GM23338 (cell line): ENCODE measurements around the gene FNDC3B. TPM values are rescaled to one million over a fixed set of nuclear protein-coding genes. Genes with fewer than 3 reads are reported as not detected.

Source experiments
- ATAC-seq: fragments of 200-7000 bp; cut with Tn5 transposase; 3 replicates; pipeline ENCODE4 v1.9.1; 2020
- DNase-seq: peaks from one replicate; pipeline ENCODE4 v3.0.0-alpha.2; 2015; ENCODE audit warnings: low spot score
- H2AFZ ChIP-seq: fragments of 200-600 bp; sonication (generic); 2 replicates; pipeline ENCODE4 v1.8.0; 2016; ENCODE audit warnings: antibody characterized with exemption, mild to moderate bottlenecking, moderate library complexity
- H3F3A ChIP-seq: fragments of 200-600 bp; sonication (generic); replicated peaks from 2 replicates; pipeline ENCODE4 v1.8.0; 2017; ENCODE audit warnings: antibody characterized with exemption, mixed run types, low read depth
- H3K27ac ChIP-seq: fragments of 200-600 bp; sonication (generic); 2 replicates; pipeline ENCODE4 v1.6.1; 2016; ENCODE audit warnings: low read depth
- H3K27me3 ChIP-seq: fragments of 200-600 bp; sonication (generic); 2 replicates; pipeline ENCODE4 v1.8.0; 2016; ENCODE audit warnings: mild to moderate bottlenecking, mixed run types, moderate library complexity; ENCODE audit not compliant: insufficient read depth
- H3K36me3 ChIP-seq: fragments of 200-600 bp; sonication (generic); 2 replicates; pipeline ENCODE4 v1.8.0; 2016; ENCODE audit warnings: mild to moderate bottlenecking; ENCODE audit not compliant: insufficient read depth
- H3K4me1 ChIP-seq: fragments of 200-600 bp; sonication (generic); 2 replicates; pipeline ENCODE4 v1.8.0; 2016; ENCODE audit warnings: mild to moderate bottlenecking, moderate library complexity; ENCODE audit not compliant: insufficient read depth
- H3K4me2 ChIP-seq: fragments of 200-600 bp; sonication (generic); 2 replicates; pipeline ENCODE4 v1.7.1; 2017; ENCODE audit warnings: mixed run types
- H3K4me3 ChIP-seq: fragments of 200-600 bp; sonication (generic); 2 replicates; pipeline ENCODE4 v1.6.1; 2016; ENCODE audit warnings: mixed run types
- H3K79me2 ChIP-seq: fragments of 200-600 bp; sonication (generic); replicated peaks from 2 replicates; pipeline ENCODE4 v1.8.0; 2017; ENCODE audit warnings: mild to moderate bottlenecking; ENCODE audit not compliant: insufficient read depth
- H3K9me2 ChIP-seq: fragments of 200-600 bp; sonication (generic); 2 replicates; pipeline ENCODE4 v1.8.0; 2017; ENCODE audit not compliant: insufficient read depth
- H4K20me1 ChIP-seq: fragments of 200-600 bp; sonication (generic); replicated peaks from 2 replicates; pipeline ENCODE4 v1.8.0; 2017; ENCODE audit warnings: mild to moderate bottlenecking; ENCODE audit not compliant: insufficient read depth
- H3K27ac Mint-ChIP-seq: 2 replicates; pipeline ENCODE4 v1.8.0; 2020; ENCODE audit warnings: inconsistent platforms, mild to moderate bottlenecking, moderate library complexity, mixed read lengths
- H3K27me3 Mint-ChIP-seq: 3 replicates; pipeline ENCODE4 v1.8.0; 2022; ENCODE audit warnings: low read depth, mild to moderate bottlenecking, moderate library complexity, mixed read lengths, inconsistent platforms; ENCODE audit not compliant: insufficient read depth, poor library complexity
- H3K36me3 Mint-ChIP-seq: 3 replicates; pipeline ENCODE4 v1.8.0; 2021; ENCODE audit warnings: low read depth, mild to moderate bottlenecking, inconsistent platforms, moderate library complexity, mixed read lengths
- H3K4me1 Mint-ChIP-seq: 3 replicates; pipeline ENCODE4 v1.8.0; 2020; ENCODE audit warnings: mild to moderate bottlenecking, inconsistent platforms, mixed read lengths
- H3K4me3 Mint-ChIP-seq: 3 replicates; pipeline ENCODE4 v1.8.0; 2021; ENCODE audit warnings: moderate library complexity, mild to moderate bottlenecking, inconsistent platforms, mixed read lengths
- H3K9me3 Mint-ChIP-seq: 3 replicates; pipeline ENCODE4 v1.8.0; 2020; ENCODE audit warnings: moderate library complexity, mild to moderate bottlenecking, inconsistent platforms, mixed read lengths
- CREB1 ChIP-seq: fragments of 250-450 bp; sonication (Bioruptor Pico); IDR thresholded peaks from 2 replicates; pipeline ENCODE4 v1.5.0; 2020; ENCODE audit warnings: low read depth, mild to moderate bottlenecking, moderate library complexity
- EZH2 ChIP-seq: fragments of 200-600 bp; sonication (generic); IDR thresholded peaks from one replicate; pipeline ENCODE4 v1.8.0; 2017; ENCODE audit warnings: antibody characterized with exemption, mild to moderate bottlenecking, low read depth; ENCODE audit not compliant: unreplicated experiment
- EZH2phosphoT487 ChIP-seq: fragments of 200-600 bp; sonication (generic); IDR thresholded peaks from one replicate; pipeline ENCODE4 v1.8.1; 2018; ENCODE audit warnings: antibody characterized with exemption; ENCODE audit not compliant: unreplicated experiment
- JUNB ChIP-seq: IDR thresholded peaks from one replicate; pipeline ENCODE4 v1.6.1; 2016; ENCODE audit warnings: antibody characterized with exemption; ENCODE audit not compliant: unreplicated experiment
- NANOG ChIP-seq: IDR thresholded peaks from 2 replicates; pipeline ENCODE4 v1.6.1; 2016; ENCODE audit warnings: antibody characterized with exemption, borderline replicate concordance
- POLR2AphosphoS5 ChIP-seq: IDR thresholded peaks from 2 replicates; pipeline ENCODE4 v1.6.1; 2016; ENCODE audit warnings: antibody characterized with exemption, low read depth
- REST ChIP-seq: IDR thresholded peaks from one replicate; pipeline ENCODE4 v1.6.1; 2018; ENCODE audit warnings: antibody characterized with exemption; ENCODE audit not compliant: unreplicated experiment
- STAT1 ChIP-seq: IDR thresholded peaks from one replicate; pipeline ENCODE4 v1.6.1; 2016; ENCODE audit warnings: antibody characterized with exemption; ENCODE audit not compliant: unreplicated experiment
- ZNF114 ChIP-seq: fragments of 250-450 bp; sonication (Bioruptor Pico); IDR thresholded peaks from 2 replicates; pipeline ENCODE4 v1.5.0; 2020; ENCODE audit warnings: mild to moderate bottlenecking, moderate library complexity
- ZNF331 ChIP-seq: fragments of 250-450 bp; sonication (Bioruptor Pico); IDR thresholded peaks from 2 replicates; pipeline ENCODE4 v1.5.0; 2020; ENCODE audit warnings: low read depth, mild to moderate bottlenecking, moderate library complexity
- ZNF462 ChIP-seq: fragments of 250-450 bp; sonication (Bioruptor Pico); IDR thresholded peaks from 2 replicates; pipeline ENCODE4 v1.5.0; 2020; ENCODE audit warnings: mild to moderate bottlenecking, moderate library complexity
- polyA plus RNA-seq: library from polyadenylated mRNA; unstranded; fragments of >200 nt; fragmentation: Nextera tagmentation; extraction: Ambion mirVana; gene quantifications from 2 replicates; pipeline ENCODE4 v1.2.1, GENCODE V29; 2016
- total RNA-seq: library from RNA; depleted of rRNA; stranded (reverse); fragments of >200 nt; shearing (Covaris generic); gene quantifications from 2 replicates; pipeline ENCODE4 v1.2.3, GENCODE V29; 2014
- TF ChIP-seq, protein P1 (sequence below), 2 experiments: fragments of 200-600 bp in 1 of 2; sonication (generic) in 1 of 2; conservative IDR thresholded peaks; 2 replicates each; pipeline versions ENCODE4 v1.5.1 to v1.6.1; 2016 to 2017; ENCODE audit warnings: antibody characterized with exemption in 2 of 2, low read depth in 2 of 2, mild to moderate bottlenecking in 2 of 2, moderate library complexity in 1 of 2
- TF ChIP-seq, protein P2 (sequence below): IDR thresholded peaks from 2 replicates; pipeline ENCODE4 v1.6.1; 2016; ENCODE audit warnings: antibody characterized with exemption

The FNDC3B gene
- total and polyA plus RNA-seq, 2 experiments from 2014 or later, result 19.1 to 55.4 TPM

GRCh38 chr3:172180473-172180872 lies 141.1 kb downstream of the FNDC3B start:
- Mint-ChIP-seq H3K36me3 (peaks cover 3% of the 10 kb centered on the region; the same call in 2 of the 3 replicates), H3K4me3 (no peak overlapping the region), H3K27me3 (no peaks in the 10 kb centered on the region), H3K27ac (no peak overlapping the region), H3K9me3 (no peaks in the 10 kb centered on the region; the same call in 2 of the 3 replicates), H3K4me1 (peaks cover 53% of the 10 kb centered on the region)
- TF ChIP-seq JUNB (no peak), STAT1 (no peak), CREB1 (CRISPR knock-in tag) (no peak), POLR2AphosphoS5 (no peak), ZNF114 (CRISPR knock-in tag) (no peak), NANOG (no peak), EZH2phosphoT487 (no peak), ZNF331 (CRISPR knock-in tag) (no peak), ZNF462 (CRISPR knock-in tag) (no peak), REST (no peak), EZH2 (no peak)
- TF ChIP-seq, protein P1, sequence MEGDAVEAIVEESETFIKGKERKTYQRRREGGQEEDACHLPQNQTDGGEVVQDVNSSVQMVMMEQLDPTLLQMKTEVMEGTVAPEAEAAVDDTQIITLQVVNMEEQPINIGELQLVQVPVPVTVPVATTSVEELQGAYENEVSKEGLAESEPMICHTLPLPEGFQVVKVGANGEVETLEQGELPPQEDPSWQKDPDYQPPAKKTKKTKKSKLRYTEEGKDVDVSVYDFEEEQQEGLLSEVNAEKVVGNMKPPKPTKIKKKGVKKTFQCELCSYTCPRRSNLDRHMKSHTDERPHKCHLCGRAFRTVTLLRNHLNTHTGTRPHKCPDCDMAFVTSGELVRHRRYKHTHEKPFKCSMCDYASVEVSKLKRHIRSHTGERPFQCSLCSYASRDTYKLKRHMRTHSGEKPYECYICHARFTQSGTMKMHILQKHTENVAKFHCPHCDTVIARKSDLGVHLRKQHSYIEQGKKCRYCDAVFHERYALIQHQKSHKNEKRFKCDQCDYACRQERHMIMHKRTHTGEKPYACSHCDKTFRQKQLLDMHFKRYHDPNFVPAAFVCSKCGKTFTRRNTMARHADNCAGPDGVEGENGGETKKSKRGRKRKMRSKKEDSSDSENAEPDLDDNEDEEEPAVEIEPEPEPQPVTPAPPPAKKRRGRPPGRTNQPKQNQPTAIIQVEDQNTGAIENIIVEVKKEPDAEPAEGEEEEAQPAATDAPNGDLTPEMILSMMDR (conservative IDR thresholded peaks at IDR 0.05; ENCODE audit: low read depth in 2 of 2), result no peak
- TF ChIP-seq, protein P2, sequence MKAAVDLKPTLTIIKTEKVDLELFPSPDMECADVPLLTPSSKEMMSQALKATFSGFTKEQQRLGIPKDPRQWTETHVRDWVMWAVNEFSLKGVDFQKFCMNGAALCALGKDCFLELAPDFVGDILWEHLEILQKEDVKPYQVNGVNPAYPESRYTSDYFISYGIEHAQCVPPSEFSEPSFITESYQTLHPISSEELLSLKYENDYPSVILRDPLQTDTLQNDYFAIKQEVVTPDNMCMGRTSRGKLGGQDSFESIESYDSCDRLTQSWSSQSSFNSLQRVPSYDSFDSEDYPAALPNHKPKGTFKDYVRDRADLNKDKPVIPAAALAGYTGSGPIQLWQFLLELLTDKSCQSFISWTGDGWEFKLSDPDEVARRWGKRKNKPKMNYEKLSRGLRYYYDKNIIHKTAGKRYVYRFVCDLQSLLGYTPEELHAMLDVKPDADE, result no peak
- Histone ChIP-seq H3K4me3 (no peak overlapping the region), H3K9me2 (no peaks in the 10 kb centered on the region), H3K79me2 (peaks cover 86% of the 10 kb centered on the region), H3K4me1 (peaks cover 35% of the 10 kb centered on the region), H3K27me3 (no peaks in the 10 kb centered on the region), H2AFZ (no peak overlapping the region), H3K4me2 (no peak overlapping the region), H3K27ac (no peak overlapping the region), H4K20me1 (no peaks in the 10 kb centered on the region), H3K36me3 (no peaks in the 10 kb centered on the region), H3F3A (0 out of 2 replicates have a peak, but pooled peaks cover 2% of the 10 kb centered on the region)
- DNase-seq, result no peak
- no peak for ATAC-seq
